ENCODE results near the gene MAG. TPM values are rescaled to one million over a fixed set of nuclear protein-coding genes. Genes with fewer than 3 reads are reported as not detected.

Gene MAG
- total RNA-seq, 1 donor from 2014 or later: not detected

DNA sequence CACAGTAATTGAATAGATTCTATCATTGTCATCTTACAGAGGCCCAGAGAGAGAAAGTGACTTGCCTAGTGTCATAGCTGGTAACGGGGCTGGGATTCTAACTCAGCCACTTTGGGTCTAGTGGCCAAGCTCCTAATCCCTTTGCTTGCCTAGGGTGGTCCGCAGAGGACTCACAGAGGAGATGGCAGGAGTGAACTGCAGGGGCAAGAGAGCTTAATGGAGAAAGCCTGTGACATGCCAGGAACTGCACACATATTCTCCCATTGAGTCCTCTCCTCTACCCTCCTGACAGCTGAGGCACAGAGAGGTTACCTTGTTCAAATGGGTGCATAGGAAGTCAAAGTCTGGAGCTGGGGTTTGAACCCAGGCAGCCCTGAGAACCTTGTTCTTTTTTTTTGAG is 40.5 kb upstream of the MAG start:
- peaks cover 5% of the 10 kb centered on the region for H3K36me3 ChIP-seq
- no peak overlapping the region for H3K9ac ChIP-seq
- H2AFZ ChIP-seq (replicated peaks): no peak overlapping the region
- TF ChIP-seq, protein P1, sequence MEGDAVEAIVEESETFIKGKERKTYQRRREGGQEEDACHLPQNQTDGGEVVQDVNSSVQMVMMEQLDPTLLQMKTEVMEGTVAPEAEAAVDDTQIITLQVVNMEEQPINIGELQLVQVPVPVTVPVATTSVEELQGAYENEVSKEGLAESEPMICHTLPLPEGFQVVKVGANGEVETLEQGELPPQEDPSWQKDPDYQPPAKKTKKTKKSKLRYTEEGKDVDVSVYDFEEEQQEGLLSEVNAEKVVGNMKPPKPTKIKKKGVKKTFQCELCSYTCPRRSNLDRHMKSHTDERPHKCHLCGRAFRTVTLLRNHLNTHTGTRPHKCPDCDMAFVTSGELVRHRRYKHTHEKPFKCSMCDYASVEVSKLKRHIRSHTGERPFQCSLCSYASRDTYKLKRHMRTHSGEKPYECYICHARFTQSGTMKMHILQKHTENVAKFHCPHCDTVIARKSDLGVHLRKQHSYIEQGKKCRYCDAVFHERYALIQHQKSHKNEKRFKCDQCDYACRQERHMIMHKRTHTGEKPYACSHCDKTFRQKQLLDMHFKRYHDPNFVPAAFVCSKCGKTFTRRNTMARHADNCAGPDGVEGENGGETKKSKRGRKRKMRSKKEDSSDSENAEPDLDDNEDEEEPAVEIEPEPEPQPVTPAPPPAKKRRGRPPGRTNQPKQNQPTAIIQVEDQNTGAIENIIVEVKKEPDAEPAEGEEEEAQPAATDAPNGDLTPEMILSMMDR (IDR thresholded peaks at IDR 0.05): no peak
- TF ChIP-seq EZH2phosphoT487 (IDR thresholded peaks at IDR 0.05): no peak
- TF ChIP-seq EZH2 (IDR thresholded peaks at IDR 0.05): no peak
- no peak overlapping the region for H3K4me3 ChIP-seq
- H3K27ac ChIP-seq: no peak overlapping the region
- Mint-ChIP-seq H3K36me3 (peaks cover 22% of the 10 kb centered on the region), H3K27me3 (ENCODE audit: insufficient read depth, low read depth) (peaks cover 28% of the 10 kb centered on the region), H3K9me3 (no peaks in the 10 kb centered on the region), H3K27ac (no peak overlapping the region), H3K4me1 (peaks cover 12% of the 10 kb centered on the region), H3K4me3 (no peak overlapping the region)
- peaks cover 8% of the 10 kb centered on the region for H3K4me1 ChIP-seq
- no peak for DNase-seq (ENCODE audit: low spot score)
- peaks cover 59% of the 10 kb centered on the region for H4K20me1 ChIP-seq (ENCODE audit: low read depth)
- H3K79me2 ChIP-seq (ENCODE audit: low read depth): peaks cover 67% of the 10 kb centered on the region
- H3K4me2 ChIP-seq: no peak overlapping the region
- peaks cover 18% of the 10 kb centered on the region for H3F3A ChIP-seq (ENCODE audit: low read depth)
- no peaks in the 10 kb centered on the region for H3K27me3 ChIP-seq
- no peaks in the 10 kb centered on the region for H3K9me3 ChIP-seq (ENCODE audit: low read depth)

GRCh38 chr19:35253316-35254286 is 38.4 kb upstream of the MAG start:
- Mint-ChIP-seq H3K4me1 (peaks cover 19% of the 10 kb centered on the region), H3K36me3 (peaks cover 24% of the 10 kb centered on the region), H3K27ac (no peak overlapping the region), H3K4me3 (peak overlapping the region; percentile 12), H3K9me3 (no peaks in the 10 kb centered on the region), H3K27me3 (ENCODE audit: insufficient read depth, low read depth) (peaks cover 26% of the 10 kb centered on the region)
- no peak overlapping the region for H3K4me3 ChIP-seq
- no peaks in the 10 kb centered on the region for H3F3A ChIP-seq (ENCODE audit: low read depth)
- H3K9me3 ChIP-seq (ENCODE audit: low read depth): no peaks in the 10 kb centered on the region
- peaks cover 8% of the 10 kb centered on the region for H3K4me1 ChIP-seq
- H2AFZ ChIP-seq (replicated peaks): no peak overlapping the region
- H3K27ac ChIP-seq: no peak overlapping the region
- no peak for DNase-seq (ENCODE audit: low spot score)
- no peak for TF ChIP-seq EZH2 (IDR thresholded peaks at IDR 0.05)
- TF ChIP-seq, protein P1 (IDR thresholded peaks at IDR 0.05): no peak
- no peak for TF ChIP-seq EZH2phosphoT487 (IDR thresholded peaks at IDR 0.05)
- H3K9ac ChIP-seq: no peak overlapping the region
- peaks cover 80% of the 10 kb centered on the region for H4K20me1 ChIP-seq (ENCODE audit: low read depth)
- no peaks in the 10 kb centered on the region for H3K27me3 ChIP-seq
- H3K4me2 ChIP-seq: no peak overlapping the region
- peaks cover 69% of the 10 kb centered on the region for H3K79me2 ChIP-seq (ENCODE audit: low read depth)
- peaks cover 5% of the 10 kb centered on the region for H3K36me3 ChIP-seq

- Histone ChIP-seq H3K4me1 (peaks cover 7% of the 10 kb centered on the region), H4K20me1 (ENCODE audit: low read depth) (peaks cover 85% of the 10 kb centered on the region), H3K4me2 (no peak overlapping the region), H3K9me3 (ENCODE audit: low read depth) (no peaks in the 10 kb centered on the region), H3K27me3 (no peaks in the 10 kb centered on the region), H3K4me3 (no peak overlapping the region), H3K79me2 (ENCODE audit: low read depth) (peaks cover 61% of the 10 kb centered on the region), H2AFZ (replicated peaks) (no peak overlapping the region), H3K27ac (no peak overlapping the region), H3K36me3 (peaks cover 5% of the 10 kb centered on the region), H3K9ac (no peak overlapping the region), H3F3A (ENCODE audit: low read depth) (no peaks in the 10 kb centered on the region)
- no peaks in the 10 kb centered on the region for H3K9me3 Mint-ChIP-seq
- no peak overlapping the region for H3K27ac Mint-ChIP-seq
- TF ChIP-seq EZH2 (IDR thresholded peaks at IDR 0.05): no peak
- TF ChIP-seq EZH2phosphoT487 (IDR thresholded peaks at IDR 0.05): no peak
- TF ChIP-seq, protein P1 (IDR thresholded peaks at IDR 0.05): no peak
- H3K4me1 Mint-ChIP-seq: peaks cover 19% of the 10 kb centered on the region
- no peak for DNase-seq (ENCODE audit: low spot score)
- H3K4me3 Mint-ChIP-seq: no peak overlapping the region
- H3K27me3 Mint-ChIP-seq (ENCODE audit: insufficient read depth, low read depth): peaks cover 18% of the 10 kb centered on the region
- peaks cover 22% of the 10 kb centered on the region for H3K36me3 Mint-ChIP-seq
Observed at GRCh38 chr19:35254341-35255297, 37.3 kb upstream of the MAG start.
